ENCODE measurements around the gene MED14.

Gene MED14

GRCh38 chrX:40729598-40730584, 5.5 kb downstream of the MED14 start:
- peak; percentile 97 for FAIRE-seq

GRCh38 chrX:40727581-40728252, 7.6 kb downstream of the MED14 start:
- FAIRE-seq, result no peak

DNA sequence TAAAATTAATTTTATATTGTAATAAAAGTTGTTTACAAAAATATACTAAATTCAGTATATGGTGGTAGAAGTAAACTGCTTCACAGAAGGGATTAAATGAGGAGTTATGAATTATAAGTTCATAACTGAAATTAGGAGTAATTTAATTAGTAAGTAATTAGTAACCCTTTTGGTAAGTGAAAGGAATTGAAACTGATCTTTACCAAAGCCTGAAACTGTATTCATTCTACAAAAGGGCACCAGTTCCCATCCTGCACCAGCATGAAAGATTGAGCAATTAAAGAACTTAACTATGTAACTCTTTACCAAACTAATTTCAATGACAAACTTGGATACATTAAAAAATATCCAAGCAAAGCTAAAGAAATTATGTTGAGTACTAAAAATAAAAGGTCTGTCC, 8.2 kb downstream of the MED14 start:
- FAIRE-seq, result no peak

DNA sequence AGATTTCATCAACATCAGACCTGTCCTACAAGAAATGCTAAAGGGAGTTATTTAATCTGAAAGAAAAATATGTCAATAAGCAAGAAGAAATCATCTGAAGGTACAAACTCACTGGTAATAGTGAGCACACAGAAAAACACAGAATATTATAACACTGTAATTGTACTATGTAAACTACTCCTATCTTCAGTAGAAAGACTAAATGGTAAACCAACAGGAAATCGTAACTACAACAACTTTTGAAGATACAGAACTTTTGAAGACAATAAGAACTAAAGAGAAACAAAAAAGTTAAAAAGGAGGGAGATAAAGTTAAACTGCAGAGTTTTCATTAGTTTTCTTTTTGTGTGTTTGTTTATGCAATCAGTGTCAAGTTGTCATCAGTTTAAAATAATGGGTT, 12.4 kb downstream of the MED14 start:
- no peak for FAIRE-seq

GRCh38 chrX:40721489-40722106, 13.7 kb downstream of the MED14 start:
- no peak for FAIRE-seq

DNA sequence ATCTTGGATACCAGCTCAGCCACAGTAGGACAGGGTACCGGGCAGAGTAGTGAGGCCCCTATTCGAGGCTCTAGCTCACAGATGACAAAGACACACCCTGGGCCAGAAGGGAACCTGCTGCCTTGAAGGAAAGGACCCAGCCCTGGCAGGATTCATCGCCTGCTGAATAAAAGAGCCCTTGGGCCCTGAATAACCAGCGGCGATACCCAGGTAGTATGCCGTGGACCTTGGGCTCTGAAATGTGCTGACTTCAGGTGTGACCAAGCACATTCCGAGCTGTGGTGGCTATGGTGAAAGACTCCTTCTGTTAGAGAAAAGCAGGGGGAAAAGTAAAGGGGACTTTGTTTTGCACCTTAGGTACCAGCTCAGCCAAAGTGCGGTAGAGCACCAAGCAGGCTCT, 14.6 kb downstream of the MED14 start:
- no peak for FAIRE-seq

DNA sequence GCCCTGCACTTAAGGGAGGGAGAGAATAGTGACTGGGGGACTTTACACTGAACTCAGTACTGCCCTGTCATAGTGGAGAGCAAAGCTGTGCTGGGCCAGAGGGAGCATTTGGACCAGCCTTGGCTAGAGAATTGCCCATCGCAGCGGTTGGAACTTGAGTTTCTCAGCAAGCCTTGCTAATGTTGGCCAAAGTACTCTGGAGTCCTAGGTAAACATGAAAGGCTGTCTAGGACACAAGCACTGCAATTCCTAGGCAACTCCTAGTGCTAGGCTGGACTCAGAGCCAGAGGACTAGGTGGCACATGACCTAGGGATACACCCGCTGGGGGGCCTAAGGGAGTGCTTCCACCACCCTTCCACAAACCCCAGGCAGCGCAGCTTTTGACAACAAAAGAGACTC, 15.0 kb downstream of the MED14 start:
- no peak for FAIRE-seq

- peak; percentile 49 for FAIRE-seq
Measured at GRCh38 chrX:40719731-40720130, 15.6 kb downstream of the MED14 start.

DNA sequence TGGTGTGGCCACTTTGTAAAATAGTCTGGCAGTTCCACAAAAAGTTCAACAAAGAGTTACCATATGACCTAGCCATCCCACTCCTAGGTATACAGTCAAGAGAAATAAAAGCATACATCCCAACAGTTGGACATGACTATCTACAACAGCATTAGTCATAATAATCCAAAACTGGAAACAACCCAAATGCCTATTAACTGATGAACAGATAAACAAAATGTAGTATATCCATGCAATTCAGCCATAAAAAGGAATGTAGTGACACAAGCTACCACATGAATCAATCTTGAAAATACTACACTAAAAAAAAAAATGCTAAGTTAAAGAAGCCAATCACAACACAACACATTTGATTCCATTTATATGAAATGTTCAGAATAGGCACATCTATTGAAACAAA, 16.1 kb downstream of the MED14 start:
- FAIRE-seq, result peak; percentile 14

GRCh38 chrX:40709395-40709794, 25.9 kb downstream of the MED14 start:
- FAIRE-seq, result no peak

DNA sequence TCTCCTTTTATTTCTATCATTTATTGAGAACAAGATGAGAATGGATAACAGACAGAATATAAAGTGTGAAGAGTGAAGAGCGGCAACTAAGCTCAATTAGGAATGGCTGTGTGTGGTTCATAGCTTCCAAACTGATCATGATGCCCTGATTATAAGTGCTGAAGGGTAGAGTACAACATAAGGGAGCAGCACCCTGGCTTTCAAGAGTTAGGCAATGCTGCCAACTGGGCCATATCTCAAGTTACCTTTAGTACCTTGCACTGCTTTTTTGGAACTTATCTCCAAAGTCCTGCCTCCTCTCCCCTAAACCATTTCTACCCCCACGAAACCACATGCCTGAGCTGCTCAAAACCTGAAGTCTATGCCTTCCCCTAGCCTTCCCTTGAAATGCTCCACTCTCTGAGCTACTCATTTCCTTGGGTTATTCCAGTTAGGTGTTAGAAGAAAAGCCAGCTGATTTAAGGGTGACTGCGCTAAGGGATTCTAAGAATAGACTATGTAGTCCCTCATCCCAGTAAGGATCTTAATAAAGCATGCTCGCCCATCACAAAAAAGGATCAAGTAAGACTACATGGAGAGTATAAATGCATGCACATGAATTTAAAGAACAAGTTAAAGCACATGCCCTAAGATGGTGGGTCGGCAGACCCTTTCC, 29.6 kb downstream of the MED14 start:
- FAIRE-seq, result no peak

GRCh38 chrX:40700640-40701342, 34.6 kb downstream of the MED14 start:
- no peak for FAIRE-seq

DNA sequence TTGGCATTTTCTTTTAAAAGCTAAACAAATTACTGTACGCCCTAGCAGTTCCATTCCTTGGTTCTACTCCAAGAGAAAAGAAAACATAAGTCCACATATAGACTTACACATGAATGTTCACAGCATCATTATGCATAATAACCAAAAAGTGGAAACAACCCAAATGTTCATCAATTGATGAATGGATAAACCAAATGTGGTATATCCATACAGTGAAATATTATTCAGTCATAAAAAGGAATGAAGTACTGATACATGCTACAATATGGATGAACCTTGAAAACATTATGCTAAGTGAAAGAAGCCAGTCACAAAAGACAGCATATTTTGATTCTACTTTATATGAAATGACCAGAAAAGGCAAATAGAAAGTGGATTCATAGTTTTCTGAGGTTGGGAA, 36.5 kb downstream of the MED14 start:
- no peak for FAIRE-seq

- FAIRE-seq, result no peak
Measured at GRCh38 chrX:40694802-40695201, 40.5 kb downstream of the MED14 start.

GRCh38 chrX:40688929-40689328, 46.4 kb downstream of the MED14 start:
- FAIRE-seq, result no peak

GRCh38 chrX:40687169-40687568, 48.2 kb downstream of the MED14 start:
- no peak for FAIRE-seq

DNA sequence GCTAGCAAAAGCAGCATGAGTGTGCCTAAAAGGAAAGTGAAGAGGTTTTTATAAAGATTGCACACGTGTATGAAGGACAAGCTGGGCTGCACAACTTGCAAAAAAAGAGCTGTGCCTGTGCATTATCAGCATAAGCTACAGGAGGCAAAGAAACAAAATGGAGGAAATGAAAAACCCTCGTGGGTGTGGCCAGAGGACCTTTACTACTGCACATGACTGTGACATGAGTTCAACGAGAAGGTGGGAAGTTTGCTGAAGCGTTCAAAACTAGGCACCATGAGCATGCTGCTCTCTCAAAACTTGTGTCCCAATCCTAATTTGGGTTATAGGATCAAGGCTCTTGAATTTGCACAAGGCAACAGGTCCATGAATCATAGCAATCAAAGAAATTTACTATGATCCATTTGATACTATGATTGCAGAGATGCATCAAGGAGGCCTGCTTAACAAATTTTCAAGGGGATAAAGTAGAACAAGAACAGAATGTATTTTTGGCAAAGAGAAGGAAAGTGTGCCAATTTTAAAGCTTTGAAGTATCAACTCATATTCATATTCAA, 49.9 kb downstream of the MED14 start:
- FAIRE-seq, result no peak

DNA sequence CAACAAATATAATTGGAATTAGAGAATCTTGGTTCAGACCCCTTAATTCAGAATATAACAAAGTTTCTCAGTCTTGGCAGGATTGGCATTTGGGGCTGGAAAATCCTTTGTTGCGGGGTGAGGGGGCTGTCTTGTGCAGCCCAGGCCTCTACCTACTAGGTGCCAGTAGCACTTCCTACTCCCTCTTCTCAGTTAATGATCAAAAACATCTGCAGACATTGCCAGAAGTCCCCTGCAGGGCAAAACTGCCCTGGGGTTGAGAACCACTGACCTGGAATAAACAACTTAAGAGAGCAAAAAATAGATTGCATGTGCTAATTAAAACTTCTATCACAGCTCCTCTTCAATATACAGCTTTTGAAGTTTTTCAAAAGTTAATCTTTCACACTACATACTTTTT, 51.2 kb downstream of the MED14 start:
- FAIRE-seq, result no peak

DNA sequence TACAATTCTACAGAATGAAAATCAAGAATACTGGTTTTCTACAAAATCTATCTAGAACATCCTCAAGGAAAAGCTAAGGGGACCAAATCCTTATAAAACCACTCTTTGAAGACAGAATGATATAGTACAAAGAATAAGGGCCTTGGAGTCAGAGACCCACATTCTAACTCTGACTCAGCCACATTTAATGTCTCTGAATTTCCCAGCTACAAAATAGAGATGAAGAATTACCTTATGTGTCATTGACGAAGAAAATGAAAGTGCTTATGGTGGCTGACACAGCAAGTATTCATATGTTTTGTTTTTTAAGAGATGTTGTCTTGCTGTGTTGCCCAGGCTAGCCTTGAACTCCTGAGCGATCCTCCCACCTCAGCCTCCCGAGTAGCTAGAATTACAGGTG, 52.1 kb downstream of the MED14 start:
- FAIRE-seq, result no peak

GRCh38 chrX:40671126-40671525, 64.2 kb downstream of the MED14 start:
- FAIRE-seq, result no peak

DNA sequence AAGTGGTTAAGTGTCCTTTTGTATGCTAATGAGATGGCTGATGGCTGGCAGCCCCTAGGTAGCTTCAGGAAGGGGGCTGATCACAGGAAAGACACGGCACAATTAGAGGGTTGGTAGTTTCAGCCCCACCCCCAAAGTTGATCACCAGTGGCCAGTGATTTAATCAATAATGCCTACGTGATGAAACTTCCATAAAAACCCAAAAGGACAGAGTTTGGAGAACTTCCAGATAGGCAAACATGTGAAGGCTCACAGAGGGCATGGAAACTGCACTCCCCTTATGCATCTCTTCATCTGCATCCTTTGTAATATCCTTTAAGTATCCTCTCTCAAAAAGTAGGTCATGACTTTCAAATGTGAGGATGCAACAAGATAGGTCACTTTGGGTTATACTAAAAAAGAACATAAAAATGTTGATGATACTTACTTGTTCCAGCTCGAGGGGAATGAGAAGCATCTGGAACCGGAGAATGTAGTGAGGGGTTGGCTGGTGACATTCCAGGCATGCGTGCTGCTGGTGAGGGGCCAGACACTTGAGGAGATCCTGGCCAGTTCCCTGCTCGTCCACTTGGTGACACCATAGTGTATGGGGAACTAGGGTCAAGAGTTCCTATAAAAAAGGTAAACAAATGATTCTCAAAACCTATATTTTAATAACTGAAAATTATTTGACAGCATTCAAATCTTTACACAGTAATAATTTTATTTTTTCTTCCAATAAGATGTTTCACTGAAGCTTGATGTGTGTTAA, 71.3 kb downstream of the MED14 start:
- no peak for FAIRE-seq
